NCI-H187 treated with DMSO at 0.1 percent for 48 hours (cell line): Measurements from ENCODE around the gene CD300LF.
A peak's percentile ranks its signal among the peaks of the same experiment; 100 is the strongest.

ENCODE experiments used
- DNase-seq: peaks from one replicate; lab custom pipeline; 2025; lab: John Stamatoyannopoulos, UW

CD300LF gene

GRCh38 chr17:74686761-74687160, 26.0 kb downstream of the CD300LF start:
- no peak for DNase-seq

- DNase-seq, result no peak
These were observed 30.1 kb downstream of the CD300LF start for GRCh38 chr17:74682471-74683190.

- no peak for DNase-seq
These were observed 30.7 kb downstream of the CD300LF start for GRCh38 chr17:74682028-74682427.

GRCh38 chr17:74680941-74681340, 31.8 kb downstream of the CD300LF start:
- no peak for DNase-seq

DNA sequence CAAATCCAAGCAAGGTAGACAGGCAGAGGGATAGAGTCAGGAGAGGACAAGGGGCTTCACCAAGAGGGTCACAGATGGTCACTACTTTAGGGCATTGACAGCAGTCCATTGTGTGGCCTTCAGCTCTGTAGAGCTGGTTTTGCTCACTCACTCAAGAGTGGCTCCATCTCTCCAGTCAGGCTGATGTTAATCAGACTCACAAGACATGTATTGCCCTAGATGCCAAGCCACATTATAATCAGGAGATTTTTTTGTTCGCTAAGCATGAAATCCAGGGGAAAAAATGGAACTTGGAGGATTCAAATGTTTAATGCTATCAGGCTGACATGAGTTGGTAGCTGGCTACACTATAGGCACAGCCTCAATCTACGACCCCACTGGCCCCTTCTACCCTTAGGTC, 32.5 kb downstream of the CD300LF start:
- no peak for DNase-seq

DNA sequence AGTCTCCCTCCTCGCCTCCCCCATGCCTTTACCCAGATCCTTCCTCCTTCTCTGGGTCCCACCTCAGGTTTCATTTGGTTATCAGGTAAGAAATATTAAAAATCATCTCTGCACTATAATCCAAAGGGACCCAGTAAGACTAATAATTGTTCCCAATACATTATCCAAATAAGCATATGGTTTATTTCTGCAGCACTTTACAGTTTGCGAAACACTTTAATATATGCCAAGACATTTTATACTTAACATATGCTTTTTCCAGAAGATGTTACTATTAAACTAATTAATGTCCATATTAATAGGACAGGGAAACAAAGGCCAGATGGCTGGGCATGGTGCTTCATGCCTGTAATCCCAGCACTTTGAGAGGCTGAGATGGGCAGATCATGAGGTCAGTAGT, 33.3 kb downstream of the CD300LF start:
- DNase-seq, result no peak

DNA sequence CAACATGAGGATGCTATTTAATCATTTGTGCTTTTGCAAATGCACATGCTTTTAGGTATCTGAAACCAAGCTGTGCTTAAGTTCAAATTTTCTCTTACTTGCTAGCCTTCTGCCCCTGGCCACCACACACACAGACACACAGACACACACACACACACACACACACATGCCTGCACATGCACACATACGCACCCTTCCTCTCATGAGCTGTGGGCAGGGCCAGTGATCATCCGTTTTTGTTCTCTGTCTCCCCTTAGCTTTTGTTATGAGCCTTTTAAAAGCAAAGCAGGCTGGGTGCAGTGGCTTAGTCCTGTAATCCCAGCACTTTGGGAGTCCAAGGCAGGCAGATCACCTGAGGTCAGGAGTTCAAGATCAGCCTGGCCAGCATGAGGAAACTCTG, 34.2 kb downstream of the CD300LF start:
- DNase-seq, result no peak

GRCh38 chr17:74677558-74678466, 34.9 kb downstream of the CD300LF start:
- DNase-seq, result peak; percentile 77

GRCh38 chr17:74671031-74671771, 41.5 kb downstream of the CD300LF start:
- DNase-seq, result no peak

DNA sequence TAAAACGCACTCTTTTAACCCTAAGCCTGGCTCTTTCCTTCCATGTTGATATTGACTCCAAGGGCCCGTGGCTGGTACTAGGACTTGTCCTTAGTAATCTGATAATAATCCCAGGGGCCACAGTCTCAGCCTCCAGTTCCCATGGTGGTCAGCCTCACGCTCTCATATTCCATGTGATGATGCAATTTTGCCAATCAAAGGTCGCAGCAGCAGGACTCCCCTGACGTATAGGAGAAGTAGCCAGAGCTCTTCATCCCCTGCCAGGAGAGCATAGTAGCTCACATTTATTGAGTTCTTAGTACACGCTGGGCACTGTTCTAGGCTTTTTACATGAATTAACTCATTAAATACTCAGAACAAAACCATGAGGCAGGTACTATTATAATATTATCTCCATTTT, 42.4 kb downstream of the CD300LF start:
- DNase-seq, result no peak

DNA sequence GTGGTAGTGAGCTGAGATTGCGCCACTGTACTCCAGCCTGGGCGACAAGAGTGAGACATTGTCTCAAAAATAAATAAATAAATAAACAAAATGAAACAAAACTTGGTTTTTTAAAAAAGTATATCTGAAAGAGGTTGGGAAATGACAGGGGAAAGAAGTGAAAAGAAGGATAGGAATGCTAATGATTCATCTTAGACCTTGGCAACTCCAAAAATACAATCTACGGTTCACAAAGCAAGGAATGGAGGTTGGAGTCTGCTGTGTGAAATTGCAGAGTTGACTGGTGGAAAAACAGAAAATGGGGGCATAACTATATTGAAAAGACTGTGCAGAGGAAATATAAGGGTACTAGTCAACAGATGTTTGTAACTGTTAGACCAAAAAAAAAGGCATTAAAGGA, 49.2 kb downstream of the CD300LF start:
- no peak for DNase-seq

DNA sequence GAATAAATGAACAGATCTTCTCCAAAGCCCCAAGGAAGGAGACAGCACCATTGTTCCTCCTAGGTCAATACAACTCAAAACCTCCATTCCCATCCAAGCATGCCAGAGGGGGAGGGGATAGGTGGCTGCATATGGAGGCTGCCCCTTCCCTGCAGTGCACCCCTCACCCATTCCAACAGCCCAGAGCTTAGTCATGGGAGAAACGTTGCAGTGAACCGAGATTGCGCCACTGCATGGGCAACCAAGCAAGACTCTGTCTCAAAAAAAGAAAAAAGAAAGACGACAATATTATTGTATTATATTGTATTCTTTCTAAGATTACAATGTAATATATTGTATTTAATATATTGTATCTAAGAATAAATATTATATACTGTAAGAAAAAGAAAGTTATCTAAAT, 52.8 kb downstream of the CD300LF start:
- no peak for DNase-seq

GRCh38 chr17:74658620-74659019, 54.1 kb downstream of the CD300LF start:
- DNase-seq, result no peak

- no peak for DNase-seq
These were observed 58.0 kb downstream of the CD300LF start for GRCh38 chr17:74654742-74655141.

- DNase-seq, result no peak
These were observed 60.7 kb downstream of the CD300LF start for GRCh38 chr17:74652020-74652419.

DNA sequence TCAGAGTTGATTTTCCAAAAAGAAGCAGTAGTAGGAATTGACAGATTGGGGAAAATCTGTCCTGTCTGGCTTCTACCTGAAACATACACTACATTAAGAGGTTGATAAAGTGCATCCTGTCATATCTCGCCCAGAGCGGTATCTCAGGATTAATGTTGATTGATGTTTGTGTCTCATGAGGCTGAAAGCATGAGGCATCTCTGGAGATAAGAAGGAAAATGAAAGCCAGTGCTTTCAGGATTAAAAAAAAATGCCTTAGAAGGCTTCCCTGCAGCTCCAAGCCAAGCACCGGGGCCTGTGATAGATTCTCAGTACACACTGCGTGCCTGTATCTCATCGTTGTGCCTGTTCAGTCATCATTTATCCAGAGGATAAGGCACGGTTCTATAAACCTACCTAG, 62.8 kb downstream of the CD300LF start:
- no peak for DNase-seq

- DNase-seq, result no peak
These were observed 64.7 kb downstream of the CD300LF start for GRCh38 chr17:74647871-74648672.

DNA sequence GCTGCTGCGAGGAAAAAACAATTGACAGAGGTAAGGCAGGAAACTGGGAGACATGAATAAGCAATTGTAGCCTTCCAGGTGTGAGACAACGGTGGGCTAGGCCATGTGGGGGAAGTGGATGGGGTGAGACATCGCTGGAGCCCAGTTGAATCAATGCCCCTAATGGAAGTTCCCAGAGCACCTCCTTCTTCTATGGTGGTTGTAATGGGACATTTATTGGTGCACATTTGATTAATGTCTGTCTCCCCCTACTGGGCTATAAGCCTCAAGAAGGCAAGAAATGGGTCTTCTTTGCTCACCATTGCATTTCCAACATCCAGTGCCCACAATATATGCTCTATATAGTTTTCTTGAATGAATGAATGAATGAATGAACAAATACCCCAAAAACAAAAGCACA, 66.5 kb downstream of the CD300LF start:
- no peak for DNase-seq

GRCh38 chr17:74645010-74645409, 67.7 kb downstream of the CD300LF start:
- no peak for DNase-seq

GRCh38 chr17:74644419-74644818, 68.3 kb downstream of the CD300LF start:
- no peak for DNase-seq
